ENCODE data around the gene ANKRD11. TPM values are rescaled to one million over a fixed set of nuclear protein-coding genes. Genes with fewer than 3 reads are reported as not detected.
"Not testable (repeated sequence)": the region's sequence is repeated elsewhere in the genome, so short reads cannot be mapped to it uniquely, and the experiment has no call there.

ANKRD11 gene
- total RNA-seq, 1 donor from 2014 or later, result 58.1 TPM

DNA sequence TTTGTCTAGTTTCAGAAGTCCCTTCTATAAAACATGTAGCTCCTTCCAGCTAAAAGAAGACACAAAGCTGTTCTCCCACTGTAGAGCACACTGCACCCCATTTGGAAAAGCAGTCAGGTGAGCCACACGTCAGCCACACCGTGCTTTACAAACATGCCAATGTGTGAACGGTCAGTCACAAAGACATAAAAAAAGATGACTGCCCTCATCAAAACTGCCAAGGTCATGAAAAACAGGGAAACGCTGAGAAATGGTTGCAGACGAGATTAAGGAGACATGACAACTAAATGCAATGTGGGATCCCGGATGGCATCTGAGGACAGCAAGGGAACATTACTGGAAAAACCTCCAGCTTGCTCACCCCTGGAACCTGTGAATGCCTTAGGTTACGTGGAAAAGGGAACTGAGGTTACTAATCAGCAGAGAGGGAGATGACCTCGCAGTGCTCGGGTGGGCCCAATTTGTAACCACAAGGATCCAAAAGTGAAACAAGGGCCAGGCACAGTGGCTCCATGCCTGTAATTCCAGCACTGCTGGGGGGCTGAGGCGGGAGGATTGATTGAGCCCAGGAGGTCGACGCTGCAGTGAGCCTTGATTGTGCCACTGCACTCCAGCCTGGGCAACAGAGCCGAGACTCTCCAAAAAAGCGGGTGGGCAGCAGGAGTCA, 8.1 kb downstream of the ANKRD11 start:
- DNase-seq (ENCODE audit: low read depth, low spot score), result no peak

DNA sequence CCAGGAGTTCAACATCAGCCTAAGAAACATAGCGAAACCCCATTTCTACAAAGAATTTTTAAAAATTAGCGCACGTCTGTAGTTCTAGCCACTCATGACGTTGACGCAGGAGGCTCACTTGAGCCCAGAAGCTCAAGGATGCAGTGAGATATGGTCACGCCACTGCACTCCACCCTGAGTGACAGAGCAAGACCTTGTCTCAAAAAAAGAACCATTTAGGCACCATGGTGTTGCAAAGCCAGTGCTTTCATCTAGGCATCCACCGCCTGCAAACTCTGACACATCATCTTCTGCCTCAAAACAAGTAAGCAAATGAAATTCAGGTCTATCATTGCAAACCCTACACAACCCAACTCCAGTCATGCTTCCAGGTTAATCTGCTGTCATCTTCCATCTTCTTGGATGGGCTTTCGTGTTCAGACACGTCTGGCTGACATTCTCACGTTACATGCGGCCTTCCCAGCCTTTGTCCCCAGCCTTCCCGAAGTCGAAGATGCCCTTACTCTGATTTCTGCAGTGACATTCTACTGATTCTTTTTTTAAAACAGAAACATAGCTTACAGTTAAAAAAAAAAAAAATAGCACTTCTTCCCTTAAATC, 8.9 kb downstream of the ANKRD11 start:
- DNase-seq (ENCODE audit: low read depth, low spot score), result no peak

- DNase-seq (ENCODE audit: low read depth, low spot score), result no peak
These were observed 11.7 kb downstream of the ANKRD11 start for GRCh38 chr16:89478576-89479221.

DNA sequence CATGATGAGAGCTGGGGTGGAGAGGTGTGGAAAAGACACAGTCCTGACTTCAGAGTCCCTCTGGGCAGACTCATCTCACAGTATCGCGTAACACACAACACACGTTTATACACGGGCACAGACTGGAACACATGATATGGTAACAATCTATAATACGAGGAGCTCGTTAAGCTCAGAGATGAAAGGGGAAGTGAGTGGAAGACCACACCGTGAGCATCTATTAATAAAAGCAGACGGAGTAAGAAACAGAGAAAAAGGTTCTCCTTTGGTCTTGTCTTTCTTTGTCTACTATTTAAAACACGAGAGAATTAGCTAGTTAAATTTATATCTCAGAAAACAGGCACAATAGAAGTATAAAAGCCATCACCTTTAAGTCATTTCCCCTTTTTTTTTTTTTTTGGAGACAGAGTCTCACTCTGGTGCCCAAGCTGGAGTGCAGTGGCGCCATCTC, 13.5 kb downstream of the ANKRD11 start:
- no peak for DNase-seq (ENCODE audit: low read depth, low spot score)

DNA sequence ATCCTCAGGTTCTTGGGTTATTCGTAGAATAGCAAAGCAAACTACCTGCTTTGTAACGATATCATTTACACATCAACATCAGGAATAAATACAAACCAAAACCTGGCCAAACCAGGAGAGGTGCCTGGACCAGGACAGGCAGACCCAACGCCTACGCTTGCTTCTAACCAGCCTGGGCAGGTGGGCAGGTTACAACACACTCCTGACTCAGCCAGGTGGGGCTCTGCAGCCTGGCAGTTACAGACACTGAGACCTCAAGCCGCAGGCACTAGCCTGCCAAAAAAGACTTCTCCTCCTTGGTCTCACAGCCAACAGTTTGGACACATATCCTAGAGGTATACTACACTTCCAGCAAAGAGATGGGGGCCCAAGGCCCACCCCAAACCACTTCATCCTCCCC, 14.0 kb downstream of the ANKRD11 start:
- DNase-seq (ENCODE audit: low read depth, low spot score), result no peak

GRCh38 chr16:89475144-89475543, 15.2 kb downstream of the ANKRD11 start:
- DNase-seq (ENCODE audit: low read depth, low spot score), result no peak

GRCh38 chr16:89473791-89474414, 16.5 kb downstream of the ANKRD11 start:
- DNase-seq (ENCODE audit: low read depth, low spot score), result no peak

DNA sequence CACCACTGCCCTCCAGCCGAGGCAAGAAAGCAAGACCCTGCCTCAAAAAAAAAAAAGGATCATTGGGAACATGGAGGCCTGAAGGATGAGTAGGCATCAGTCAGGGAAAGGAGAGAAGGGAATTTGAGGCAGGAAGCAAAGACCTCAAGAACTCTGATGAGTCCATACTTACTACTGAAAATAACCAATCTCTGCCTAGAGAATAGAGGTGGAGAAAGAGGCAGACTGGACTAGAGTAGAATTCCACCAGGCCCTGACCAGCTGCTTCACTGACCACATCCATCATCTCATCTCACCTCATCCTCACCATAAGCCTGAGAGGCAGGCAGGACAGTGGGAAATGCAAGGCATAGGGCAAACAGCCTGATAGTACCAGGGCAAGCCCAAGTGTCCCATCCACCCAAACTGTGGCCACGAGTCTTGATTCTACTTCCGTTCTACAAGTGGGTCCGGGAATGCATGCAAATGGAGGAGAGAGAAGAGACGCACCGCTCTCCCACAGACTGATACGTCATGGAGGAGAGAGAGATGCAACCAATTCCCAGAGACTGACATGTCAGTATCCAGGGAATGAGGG, 17.1 kb downstream of the ANKRD11 start:
- no peak for DNase-seq (ENCODE audit: low read depth, low spot score)

DNA sequence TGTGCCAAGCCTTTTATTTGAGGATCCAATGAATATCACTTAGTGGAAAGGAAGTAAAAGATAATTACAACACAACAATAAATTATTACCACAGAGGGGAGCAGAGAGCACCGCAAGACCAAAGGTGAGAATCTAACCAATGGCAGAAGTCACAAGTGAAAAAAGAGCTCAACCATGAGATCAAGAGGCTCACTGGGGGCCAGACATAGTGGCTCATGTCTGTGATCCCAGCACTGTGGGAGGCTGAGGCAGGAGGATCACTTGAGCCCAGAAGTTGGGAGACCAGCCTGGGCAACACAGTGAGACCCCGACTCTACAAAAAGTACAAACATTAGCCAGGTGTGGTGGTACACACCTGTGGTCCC, 17.7 kb downstream of the ANKRD11 start:
- no peak for DNase-seq (ENCODE audit: low read depth, low spot score)

GRCh38 chr16:89467382-89467781, 23.0 kb downstream of the ANKRD11 start:
- DNase-seq (ENCODE audit: low read depth, low spot score), result no peak

DNA sequence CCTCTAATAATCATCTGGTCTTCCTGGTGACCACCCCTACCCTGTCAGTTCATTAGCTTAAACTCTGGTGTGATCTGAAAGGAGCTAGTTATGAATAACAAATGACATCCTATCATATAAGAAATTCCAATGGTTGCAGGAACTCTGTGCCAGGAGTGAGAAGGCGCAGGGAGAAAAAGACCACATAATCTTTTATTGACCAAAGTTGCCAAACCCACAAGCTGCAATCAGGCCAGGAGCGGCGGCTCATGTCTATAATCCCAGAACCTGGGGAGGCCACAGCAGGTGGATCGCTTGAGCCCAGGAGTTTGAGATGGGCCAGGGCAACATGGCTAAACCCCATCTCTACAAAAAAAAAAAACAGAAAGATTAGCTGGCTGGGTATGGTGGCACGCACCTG, 23.4 kb downstream of the ANKRD11 start:
- DNase-seq (ENCODE audit: low read depth, low spot score), result no peak

- not testable (repeated sequence) for DNase-seq (ENCODE audit: low read depth, low spot score)
These were observed 27.0 kb downstream of the ANKRD11 start for GRCh38 chr16:89463312-89463711.

- DNase-seq (ENCODE audit: low read depth, low spot score), result not testable (repeated sequence)
These were observed 27.7 kb downstream of the ANKRD11 start for GRCh38 chr16:89462639-89463038.

DNA sequence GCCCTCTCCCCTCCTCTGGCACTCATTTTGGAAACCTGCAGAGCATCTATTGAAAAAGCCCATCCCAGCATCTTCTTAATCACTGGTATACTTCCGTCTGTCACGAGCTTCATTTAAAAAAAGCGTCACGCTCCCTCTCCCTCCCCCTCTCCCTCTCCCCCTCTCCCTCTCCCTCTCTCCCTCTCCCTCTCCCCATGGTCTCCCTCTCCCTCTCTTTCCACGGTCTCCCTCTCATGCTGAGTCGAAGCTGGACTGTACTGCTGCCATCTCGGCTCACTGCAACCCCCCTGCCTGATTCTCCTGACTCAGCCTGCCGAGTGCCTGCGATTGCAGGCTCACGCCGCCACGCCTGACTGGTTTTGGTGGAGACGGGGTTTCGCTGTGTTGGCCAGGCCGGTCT, 28.5 kb downstream of the ANKRD11 start:
- not testable (repeated sequence) for DNase-seq (ENCODE audit: low read depth, low spot score)

GRCh38 chr16:89460556-89460955, 29.8 kb downstream of the ANKRD11 start:
- DNase-seq (ENCODE audit: low read depth, low spot score), result no peak

GRCh38 chr16:89458967-89459366, 31.4 kb downstream of the ANKRD11 start:
- no peak for DNase-seq (ENCODE audit: low read depth, low spot score)

DNA sequence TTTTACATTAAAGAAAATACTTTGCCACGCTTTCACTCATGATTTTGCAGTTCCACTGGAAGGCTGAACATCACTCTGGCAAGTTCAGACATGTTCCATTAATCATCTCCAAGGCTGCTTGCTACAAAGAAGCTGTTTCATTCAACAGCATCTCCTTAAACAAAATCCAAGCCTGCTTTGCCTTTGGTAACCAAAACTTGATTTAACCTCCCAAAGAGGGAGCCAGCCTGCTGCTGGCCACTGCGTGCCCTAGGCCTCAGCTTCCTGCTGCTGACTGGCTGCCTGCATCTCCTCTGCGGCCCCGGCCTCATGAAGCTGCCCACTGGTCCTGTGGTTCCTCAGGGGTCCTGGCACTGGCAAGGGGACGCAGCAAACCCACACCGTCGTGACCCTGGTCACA, 31.8 kb downstream of the ANKRD11 start:
- no peak for DNase-seq (ENCODE audit: low read depth, low spot score)

DNA sequence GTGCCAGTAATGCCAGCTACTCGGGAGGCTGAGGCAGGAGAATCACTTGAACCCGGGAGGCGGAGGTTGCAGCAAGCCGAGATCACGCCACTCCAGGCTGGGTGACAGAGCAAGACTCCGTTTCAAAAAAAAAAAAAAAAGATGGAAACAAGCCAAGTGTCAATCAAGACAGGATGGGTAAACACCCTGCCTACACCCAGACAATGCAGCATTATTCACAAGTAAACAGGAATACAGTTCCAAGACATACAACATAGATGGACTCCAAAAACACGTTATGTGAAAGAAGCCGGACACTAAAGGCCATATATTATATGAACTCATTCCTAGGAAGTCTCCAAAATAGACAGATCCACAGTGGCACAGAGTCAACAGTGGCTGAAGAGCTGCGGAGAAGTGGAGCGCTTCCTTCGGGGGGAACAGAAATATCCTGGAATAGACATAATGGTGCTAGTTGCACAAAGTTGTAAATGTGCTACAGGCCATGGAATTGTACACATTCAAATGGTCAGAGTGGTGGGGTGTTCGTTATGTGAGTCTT, 33.9 kb downstream of the ANKRD11 start:
- DNase-seq (ENCODE audit: low read depth, low spot score), result no peak

GRCh38 chr16:89455692-89456091, 34.7 kb downstream of the ANKRD11 start:
- no peak for DNase-seq (ENCODE audit: low read depth, low spot score)

GRCh38 chr16:89455178-89455577, 35.2 kb downstream of the ANKRD11 start:
- no peak for DNase-seq (ENCODE audit: low read depth, low spot score)

DNA sequence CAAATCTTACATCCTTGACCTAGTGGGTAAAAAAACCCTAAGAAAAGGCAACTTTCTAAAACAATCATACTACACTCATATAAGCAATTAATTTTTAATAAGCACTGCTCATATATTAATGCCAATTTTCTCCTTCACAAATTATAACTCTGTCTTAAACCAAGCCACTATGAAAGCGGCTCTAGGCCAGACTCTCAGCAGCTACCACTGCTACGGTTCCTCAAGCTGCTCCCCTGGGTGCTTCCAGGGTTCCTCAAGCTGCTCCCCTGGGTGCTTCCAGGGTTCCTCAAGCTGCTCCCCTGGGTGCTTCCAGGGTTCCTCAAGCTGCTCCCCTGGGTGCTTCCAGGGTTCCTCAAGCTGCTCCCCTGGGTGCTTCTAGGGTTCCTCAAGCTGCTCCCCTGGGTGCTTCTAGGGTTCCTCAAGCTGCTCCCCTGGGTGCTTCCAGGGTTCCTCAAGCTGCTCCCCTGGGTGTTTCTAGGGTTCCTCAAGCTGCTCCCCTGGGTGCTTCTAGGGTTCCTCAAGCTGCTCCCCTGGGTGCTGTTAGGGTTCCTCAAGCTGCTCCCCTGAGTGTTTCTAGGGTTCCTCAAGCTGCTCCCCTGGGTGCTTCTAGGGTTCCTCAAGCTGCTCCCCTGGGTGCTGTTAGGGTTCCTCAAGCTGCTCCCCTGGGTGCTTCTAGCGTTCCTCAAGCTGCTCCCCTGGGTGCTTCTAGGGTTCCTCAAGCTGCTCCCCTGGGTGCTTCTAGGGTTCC, 35.8 kb downstream of the ANKRD11 start:
- DNase-seq (ENCODE audit: low read depth, low spot score), result not testable (repeated sequence)
